Thyroid gland (tissue), 4 donors: ENCODE measurements around the gene DNA2.

Experiments used
- POLR2A ChIP-seq, 2 donors: fragments of 450-650 bp; IDR thresholded peaks; one replicate each; pipeline ENCODE4 v1.6.1; 2017; ENCODE audit warnings: antibody characterized with exemption in 2 of 2, mild to moderate bottlenecking in 2 of 2, moderate library complexity in 1 of 2
- TF ChIP-seq, protein P1 (sequence below), 6 experiments: fragments of 200-600 bp in 3 of 6; fragments of 450-650 bp in 3 of 6; sonication (generic) in 3 of 6; IDR thresholded peaks; one replicate each; pipeline ENCODE4 v1.5.1; 2016 to 2019; ENCODE audit warnings: antibody characterized with exemption in 6 of 6, mild to moderate bottlenecking in 2 of 6, inconsistent platforms in 1 of 6, moderate library complexity in 1 of 6

- TF ChIP-seq, protein P1, sequence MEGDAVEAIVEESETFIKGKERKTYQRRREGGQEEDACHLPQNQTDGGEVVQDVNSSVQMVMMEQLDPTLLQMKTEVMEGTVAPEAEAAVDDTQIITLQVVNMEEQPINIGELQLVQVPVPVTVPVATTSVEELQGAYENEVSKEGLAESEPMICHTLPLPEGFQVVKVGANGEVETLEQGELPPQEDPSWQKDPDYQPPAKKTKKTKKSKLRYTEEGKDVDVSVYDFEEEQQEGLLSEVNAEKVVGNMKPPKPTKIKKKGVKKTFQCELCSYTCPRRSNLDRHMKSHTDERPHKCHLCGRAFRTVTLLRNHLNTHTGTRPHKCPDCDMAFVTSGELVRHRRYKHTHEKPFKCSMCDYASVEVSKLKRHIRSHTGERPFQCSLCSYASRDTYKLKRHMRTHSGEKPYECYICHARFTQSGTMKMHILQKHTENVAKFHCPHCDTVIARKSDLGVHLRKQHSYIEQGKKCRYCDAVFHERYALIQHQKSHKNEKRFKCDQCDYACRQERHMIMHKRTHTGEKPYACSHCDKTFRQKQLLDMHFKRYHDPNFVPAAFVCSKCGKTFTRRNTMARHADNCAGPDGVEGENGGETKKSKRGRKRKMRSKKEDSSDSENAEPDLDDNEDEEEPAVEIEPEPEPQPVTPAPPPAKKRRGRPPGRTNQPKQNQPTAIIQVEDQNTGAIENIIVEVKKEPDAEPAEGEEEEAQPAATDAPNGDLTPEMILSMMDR (IDR thresholded peaks at IDR 0.05), result no peak
- TF ChIP-seq POLR2A (IDR thresholded peaks at IDR 0.05), result no peak
These were observed 104.7 kb downstream of the DNA2 start for GRCh38 chr10:68367121-68367520.
